Brain microvascular endothelial cell (primary cell): ENCODE measurements around the gene DTX1.

Experiments used
- DNase-seq: peaks from one replicate; pipeline ENCODE4 v3.0.0-alpha.2; 2020
- H3K27ac ChIP-seq: fragments of 250-450 bp; sonication (Bioruptor Pico); 2 replicates; pipeline ENCODE4 v1.5.1; 2020; ENCODE audit warnings: mild to moderate bottlenecking, moderate library complexity
- H3K27me3 ChIP-seq: fragments of 250-450 bp; sonication (Bioruptor Pico); replicated peaks from 2 replicates; pipeline ENCODE4 v1.5.1; 2020; ENCODE audit warnings: mild to moderate bottlenecking
- H3K36me3 ChIP-seq: fragments of 250-450 bp; sonication (Bioruptor Pico); replicated peaks from 2 replicates; pipeline ENCODE4 v1.5.1; 2020; ENCODE audit warnings: mild to moderate bottlenecking
- H3K4me3 ChIP-seq: 2 replicates; pipeline ENCODE4 v1.5.1; 2011; ENCODE audit warnings: low read depth, mild to moderate bottlenecking, control low read depth, low read length, moderate library complexity
- in situ Hi-C: cut with HindIII; loops from 2 replicates; pipeline ENCODE4 v1.10.0; 2017; ENCODE audit warnings: low sequenced_read_pairs, low pct_ligation_motif_present
- TF ChIP-seq, protein P1 (sequence below): IDR thresholded peaks from 2 replicates; pipeline ENCODE4 v1.5.1; 2011; ENCODE audit warnings: low read depth, mild to moderate bottlenecking, moderate library complexity, low read length, control low read depth, inconsistent platforms; ENCODE audit errors: missing control alignments

The DTX1 gene

DNA sequence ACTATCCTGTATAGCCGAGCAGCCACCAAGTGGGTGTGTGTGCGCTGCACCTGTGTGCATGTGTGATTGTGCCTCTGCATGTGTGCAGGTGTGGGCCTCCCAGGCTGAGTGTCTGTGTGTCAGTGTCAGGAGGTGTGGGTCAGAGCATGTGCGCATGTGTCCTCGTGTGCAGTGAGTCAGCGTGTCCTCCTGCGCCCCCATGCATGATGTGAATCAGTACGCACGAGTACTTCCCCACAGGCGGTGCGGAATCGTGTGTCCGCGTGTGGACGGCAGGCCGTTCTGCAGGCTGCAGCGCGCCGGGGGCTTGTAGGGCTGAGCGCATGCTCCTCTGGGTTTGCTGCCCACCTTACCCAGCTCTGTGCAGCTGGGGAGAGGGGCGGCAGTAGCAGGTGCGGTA is 34.2 kb downstream of the DTX1 start:
- H3K27ac ChIP-seq, result no peak overlapping the region
- TF ChIP-seq, protein P1, sequence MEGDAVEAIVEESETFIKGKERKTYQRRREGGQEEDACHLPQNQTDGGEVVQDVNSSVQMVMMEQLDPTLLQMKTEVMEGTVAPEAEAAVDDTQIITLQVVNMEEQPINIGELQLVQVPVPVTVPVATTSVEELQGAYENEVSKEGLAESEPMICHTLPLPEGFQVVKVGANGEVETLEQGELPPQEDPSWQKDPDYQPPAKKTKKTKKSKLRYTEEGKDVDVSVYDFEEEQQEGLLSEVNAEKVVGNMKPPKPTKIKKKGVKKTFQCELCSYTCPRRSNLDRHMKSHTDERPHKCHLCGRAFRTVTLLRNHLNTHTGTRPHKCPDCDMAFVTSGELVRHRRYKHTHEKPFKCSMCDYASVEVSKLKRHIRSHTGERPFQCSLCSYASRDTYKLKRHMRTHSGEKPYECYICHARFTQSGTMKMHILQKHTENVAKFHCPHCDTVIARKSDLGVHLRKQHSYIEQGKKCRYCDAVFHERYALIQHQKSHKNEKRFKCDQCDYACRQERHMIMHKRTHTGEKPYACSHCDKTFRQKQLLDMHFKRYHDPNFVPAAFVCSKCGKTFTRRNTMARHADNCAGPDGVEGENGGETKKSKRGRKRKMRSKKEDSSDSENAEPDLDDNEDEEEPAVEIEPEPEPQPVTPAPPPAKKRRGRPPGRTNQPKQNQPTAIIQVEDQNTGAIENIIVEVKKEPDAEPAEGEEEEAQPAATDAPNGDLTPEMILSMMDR, result no peak
- no peaks in the 10 kb centered on the region for H3K36me3 ChIP-seq
- in situ Hi-C loops, result no loop called here
- H3K4me3 ChIP-seq, result no peak overlapping the region
- H3K27me3 ChIP-seq, result peaks cover 3% of the 10 kb centered on the region
- DNase-seq, result no peak

DNA sequence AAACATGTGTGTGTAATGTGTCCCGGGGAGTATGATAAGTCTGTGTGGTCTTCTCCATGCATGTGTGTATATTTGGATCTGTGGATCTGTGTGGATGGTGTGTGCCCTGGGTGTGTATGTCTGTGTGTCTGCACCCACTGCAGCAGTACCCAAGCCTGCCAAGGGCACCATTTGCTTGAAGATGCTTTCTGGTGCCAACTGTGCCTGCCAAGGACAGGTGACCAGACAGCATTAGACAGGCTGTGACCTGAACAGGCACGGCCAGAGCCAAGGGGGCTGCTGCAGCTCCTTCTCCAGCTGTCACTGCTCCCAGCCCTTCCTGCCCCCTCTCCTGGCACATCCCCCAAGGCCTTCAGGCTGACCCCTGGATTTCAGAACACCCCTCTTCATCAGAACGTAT is 35.0 kb downstream of the DTX1 start:
- DNase-seq, result no peak
- Histone ChIP-seq H3K4me3 (no peak overlapping the region), H3K27me3 (peaks cover 3% of the 10 kb centered on the region), H3K27ac (no peak overlapping the region), H3K36me3 (no peaks in the 10 kb centered on the region)
- TF ChIP-seq, protein P1, result no peak
- in situ Hi-C loops, result no loop called here

DNA sequence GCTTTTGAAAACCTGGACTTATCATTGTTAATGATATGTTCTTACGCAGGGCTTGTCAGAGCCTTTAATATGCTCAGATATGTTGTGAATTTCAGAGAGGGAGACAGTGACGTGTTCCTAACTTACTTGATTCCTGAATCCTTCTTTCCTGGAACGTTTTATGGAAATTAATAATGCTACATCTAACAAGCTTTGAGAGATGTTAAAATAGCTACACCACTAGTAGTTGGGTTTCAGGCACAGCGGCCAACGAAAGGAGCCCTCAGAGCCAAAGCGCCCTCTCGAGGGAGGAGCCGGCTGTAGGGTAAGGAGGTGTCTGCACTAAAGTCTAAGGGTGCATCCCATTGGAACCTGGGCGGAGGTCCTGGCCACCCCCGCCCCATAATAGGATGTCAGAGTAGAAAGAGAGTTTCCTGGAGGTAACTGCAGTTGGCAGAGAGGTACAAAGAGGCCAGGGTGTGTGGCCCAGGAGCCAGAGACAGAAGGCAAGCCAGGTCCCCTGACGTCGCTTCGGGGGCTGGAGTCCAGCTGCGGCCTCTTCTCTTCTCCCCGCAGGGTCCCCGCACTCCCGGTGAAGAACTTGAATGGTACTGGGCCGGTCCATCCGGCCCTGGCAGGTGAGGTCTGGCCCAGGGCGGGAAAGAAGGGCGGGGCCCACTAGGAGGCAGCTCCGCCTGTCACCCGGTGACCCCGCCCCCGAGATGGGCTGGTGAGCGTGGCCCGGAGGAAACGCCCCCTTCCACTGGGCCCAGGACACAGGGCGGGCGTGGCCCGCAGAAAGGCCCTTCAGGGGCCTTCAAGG is 36.3 kb downstream of the DTX1 start:
- Histone ChIP-seq H3K27ac (no peak overlapping the region), H3K27me3 (peaks cover 3% of the 10 kb centered on the region)
- in situ Hi-C loops, result no loop called here

DNA sequence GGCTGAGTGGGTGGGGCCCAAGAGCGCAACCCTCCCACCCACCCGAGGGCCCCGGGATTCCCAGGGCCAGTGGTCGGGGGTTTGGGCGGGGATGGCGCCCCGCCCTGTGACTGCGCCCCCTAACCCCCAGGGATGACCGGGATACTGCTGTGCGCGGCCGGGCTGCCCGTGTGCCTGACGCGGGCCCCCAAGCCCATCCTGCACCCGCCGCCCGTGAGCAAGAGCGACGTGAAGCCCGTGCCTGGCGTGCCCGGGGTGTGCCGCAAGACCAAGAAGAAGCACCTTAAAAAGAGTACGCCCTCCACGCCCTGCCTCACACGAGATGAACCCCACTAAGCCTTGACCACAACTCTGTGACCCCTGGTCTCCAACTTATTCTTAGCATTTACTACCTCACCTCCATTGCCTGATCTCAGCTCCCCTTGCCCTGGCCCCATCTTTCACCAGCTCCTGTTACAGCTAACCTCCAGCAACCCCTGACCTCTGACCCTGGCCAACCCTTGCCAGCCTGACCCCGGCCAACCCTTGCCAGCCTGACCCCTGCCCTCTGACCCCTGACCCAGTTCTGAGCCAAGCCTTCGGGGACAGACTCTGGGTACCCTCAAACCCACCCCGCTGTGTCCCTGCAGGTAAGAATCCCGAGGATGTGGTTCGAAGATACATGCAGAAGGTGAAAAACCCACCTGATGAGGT is 37.0 kb downstream of the DTX1 start:
- peaks cover 3% of the 10 kb centered on the region for H3K27me3 ChIP-seq
- TF ChIP-seq, protein P1, result no peak
- no peaks in the 10 kb centered on the region for H3K36me3 ChIP-seq
- in situ Hi-C loops, result no loop called here
- no peak overlapping the region for H3K27ac ChIP-seq
- no peak overlapping the region for H3K4me3 ChIP-seq
- DNase-seq, result no peak

More for the DNA sequence above, 36.3 kb downstream of the DTX1 start:
- TF ChIP-seq, protein P1, result peak; percentile 37
- DNase-seq, result no peak
- Histone ChIP-seq H3K4me3 (no peak overlapping the region), H3K36me3 (no peaks in the 10 kb centered on the region)

DNA sequence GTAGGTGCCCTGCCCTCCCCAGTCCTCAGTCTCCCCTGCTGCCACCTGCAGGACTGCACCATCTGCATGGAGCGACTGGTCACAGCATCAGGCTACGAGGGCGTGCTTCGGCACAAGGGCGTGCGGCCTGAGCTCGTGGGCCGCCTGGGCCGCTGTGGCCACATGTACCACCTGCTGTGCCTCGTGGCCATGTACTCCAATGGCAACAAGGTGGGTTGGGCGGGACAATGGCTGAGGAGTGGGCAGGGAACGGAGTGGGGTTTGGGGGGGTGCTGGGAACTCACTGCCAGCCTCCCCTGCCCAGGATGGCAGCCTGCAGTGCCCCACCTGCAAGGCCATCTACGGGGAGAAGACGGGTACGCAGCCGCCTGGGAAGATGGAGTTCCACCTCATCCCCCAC is 38.2 kb downstream of the DTX1 start:
- Histone ChIP-seq H3K36me3 (no peaks in the 10 kb centered on the region), H3K27me3 (peaks cover 3% of the 10 kb centered on the region), H3K4me3 (no peak overlapping the region), H3K27ac (no peak overlapping the region)
- in situ Hi-C loops, result no loop called here
- TF ChIP-seq, protein P1, result no peak
- DNase-seq, result no peak
